Neural cell (in vitro differentiated cells): Measurements from ENCODE around the gene OTULIN.

ENCODE experiments used
- EZH2 ChIP-seq: fragments of 200-600, 300-800 bp; shearing (Covaris generic), sonication (generic); IDR thresholded peaks from 2 replicates; pipeline ENCODE4 v1.6.1; 2014; ENCODE audit warnings: antibody characterized with exemption, low read length, borderline replicate concordance, mild to moderate bottlenecking; ENCODE audit not compliant: insufficient read depth, poor library complexity, severe bottlenecking
- MXI1 ChIP-seq: fragments of 450-650 bp; conservative IDR thresholded peaks from 2 replicates; pipeline ENCODE4 v1.6.1; 2014; ENCODE audit warnings: antibody characterized with exemption, mild to moderate bottlenecking; ENCODE audit not compliant: poor library complexity, severe bottlenecking
- POLR2AphosphoS5 ChIP-seq: IDR thresholded peaks from 2 replicates; pipeline ENCODE4 v1.6.1; 2012
- TF ChIP-seq, protein P1 (sequence below): fragments of 450-650 bp; IDR thresholded peaks from 2 replicates; pipeline ENCODE4 v1.5.1; 2014; ENCODE audit warnings: antibody characterized with exemption, mild to moderate bottlenecking, moderate library complexity; ENCODE audit not compliant: poor library complexity, severe bottlenecking
- TF ChIP-seq, protein P2 (sequence below): IDR thresholded peaks from 2 replicates; pipeline ENCODE4 v1.6.1; 2012; ENCODE audit warnings: borderline replicate concordance

DNA sequence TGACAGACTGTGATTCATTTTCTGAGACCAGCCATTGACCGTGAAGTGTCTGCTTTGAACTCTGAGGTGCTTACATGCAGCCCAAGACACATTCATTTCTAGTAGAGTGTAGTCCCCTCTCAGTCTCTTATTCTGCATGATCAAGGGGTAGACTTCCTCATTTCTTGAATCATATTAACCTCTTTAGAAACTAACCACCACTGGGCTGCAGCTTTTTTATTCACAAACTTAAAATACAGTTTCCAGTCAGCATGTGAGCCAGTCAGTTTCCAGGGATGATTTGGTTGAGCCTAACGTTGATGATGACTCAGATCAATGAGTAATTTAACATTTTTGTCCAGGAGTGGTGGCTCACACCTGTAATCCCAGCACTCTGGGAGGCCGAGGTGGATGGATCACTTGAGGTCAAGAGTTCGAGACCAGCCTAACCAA is 59.2 kb downstream of the OTULIN start:
- TF ChIP-seq EZH2 (no peak), POLR2AphosphoS5 (no peak), MXI1 (no peak)
- TF ChIP-seq, protein P1, sequence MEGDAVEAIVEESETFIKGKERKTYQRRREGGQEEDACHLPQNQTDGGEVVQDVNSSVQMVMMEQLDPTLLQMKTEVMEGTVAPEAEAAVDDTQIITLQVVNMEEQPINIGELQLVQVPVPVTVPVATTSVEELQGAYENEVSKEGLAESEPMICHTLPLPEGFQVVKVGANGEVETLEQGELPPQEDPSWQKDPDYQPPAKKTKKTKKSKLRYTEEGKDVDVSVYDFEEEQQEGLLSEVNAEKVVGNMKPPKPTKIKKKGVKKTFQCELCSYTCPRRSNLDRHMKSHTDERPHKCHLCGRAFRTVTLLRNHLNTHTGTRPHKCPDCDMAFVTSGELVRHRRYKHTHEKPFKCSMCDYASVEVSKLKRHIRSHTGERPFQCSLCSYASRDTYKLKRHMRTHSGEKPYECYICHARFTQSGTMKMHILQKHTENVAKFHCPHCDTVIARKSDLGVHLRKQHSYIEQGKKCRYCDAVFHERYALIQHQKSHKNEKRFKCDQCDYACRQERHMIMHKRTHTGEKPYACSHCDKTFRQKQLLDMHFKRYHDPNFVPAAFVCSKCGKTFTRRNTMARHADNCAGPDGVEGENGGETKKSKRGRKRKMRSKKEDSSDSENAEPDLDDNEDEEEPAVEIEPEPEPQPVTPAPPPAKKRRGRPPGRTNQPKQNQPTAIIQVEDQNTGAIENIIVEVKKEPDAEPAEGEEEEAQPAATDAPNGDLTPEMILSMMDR: no peak
- TF ChIP-seq, protein P2, sequence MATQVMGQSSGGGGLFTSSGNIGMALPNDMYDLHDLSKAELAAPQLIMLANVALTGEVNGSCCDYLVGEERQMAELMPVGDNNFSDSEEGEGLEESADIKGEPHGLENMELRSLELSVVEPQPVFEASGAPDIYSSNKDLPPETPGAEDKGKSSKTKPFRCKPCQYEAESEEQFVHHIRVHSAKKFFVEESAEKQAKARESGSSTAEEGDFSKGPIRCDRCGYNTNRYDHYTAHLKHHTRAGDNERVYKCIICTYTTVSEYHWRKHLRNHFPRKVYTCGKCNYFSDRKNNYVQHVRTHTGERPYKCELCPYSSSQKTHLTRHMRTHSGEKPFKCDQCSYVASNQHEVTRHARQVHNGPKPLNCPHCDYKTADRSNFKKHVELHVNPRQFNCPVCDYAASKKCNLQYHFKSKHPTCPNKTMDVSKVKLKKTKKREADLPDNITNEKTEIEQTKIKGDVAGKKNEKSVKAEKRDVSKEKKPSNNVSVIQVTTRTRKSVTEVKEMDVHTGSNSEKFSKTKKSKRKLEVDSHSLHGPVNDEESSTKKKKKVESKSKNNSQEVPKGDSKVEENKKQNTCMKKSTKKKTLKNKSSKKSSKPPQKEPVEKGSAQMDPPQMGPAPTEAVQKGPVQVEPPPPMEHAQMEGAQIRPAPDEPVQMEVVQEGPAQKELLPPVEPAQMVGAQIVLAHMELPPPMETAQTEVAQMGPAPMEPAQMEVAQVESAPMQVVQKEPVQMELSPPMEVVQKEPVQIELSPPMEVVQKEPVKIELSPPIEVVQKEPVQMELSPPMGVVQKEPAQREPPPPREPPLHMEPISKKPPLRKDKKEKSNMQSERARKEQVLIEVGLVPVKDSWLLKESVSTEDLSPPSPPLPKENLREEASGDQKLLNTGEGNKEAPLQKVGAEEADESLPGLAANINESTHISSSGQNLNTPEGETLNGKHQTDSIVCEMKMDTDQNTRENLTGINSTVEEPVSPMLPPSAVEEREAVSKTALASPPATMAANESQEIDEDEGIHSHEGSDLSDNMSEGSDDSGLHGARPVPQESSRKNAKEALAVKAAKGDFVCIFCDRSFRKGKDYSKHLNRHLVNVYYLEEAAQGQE: no peak
